H1 (cell line): ENCODE measurements around the gene ADAM30. TPM values are rescaled to one million over a fixed set of nuclear protein-coding genes. Genes with fewer than 3 reads are reported as not detected.

ENCODE experiments used
- CTCF ChIA-PET: fragments of 300-600 bp; sonication (Branson Sonifier 250); formaldehyde crosslinking; loops from one replicate; lab custom pipeline; 2021; ENCODE audit not compliant: partially characterized antibody; lab: Charles Lee
- POLR2A ChIA-PET: fragments of 300-600 bp; sonication (Branson Sonifier 250); formaldehyde crosslinking; loops from one replicate; lab custom pipeline; 2021; ENCODE audit warnings: inconsistent platforms; ENCODE audit not compliant: partially characterized antibody; lab: Charles Lee
- DNase-seq, 2 experiments: peaks; one replicate each; pipeline versions ENCODE4 v3.0.0 to v3.0.0-alpha.2; 2010 to 2022; ENCODE audit warnings: low spot score in 2 of 2, low read depth in 1 of 2, mixed read lengths in 1 of 2
- FAIRE-seq: peaks from 2 replicates; lab custom pipeline; 2011; peaks lifted over from hg19 to GRCh38; lab: Jason Lieb, UNC
- H2AFZ ChIP-seq: 2 replicates; pipeline ENCODE4 v1.8.1; 2012; ENCODE audit warnings: low read length, inconsistent platforms
- H2AK5ac ChIP-seq: 2 replicates; pipeline ENCODE4 v1.6.1; 2013; ENCODE audit warnings: low read depth, low read length
- H2BK120ac ChIP-seq: replicated peaks from 2 replicates; pipeline ENCODE3; 2013; ENCODE audit warnings: low read depth, low read length, inconsistent platforms
- H2BK12ac ChIP-seq: 2 replicates; pipeline ENCODE4 v1.6.1; 2013; ENCODE audit warnings: low read depth, low read length
- H2BK15ac ChIP-seq: 2 replicates; pipeline ENCODE4 v1.6.1; 2013; ENCODE audit warnings: low read length
- H2BK20ac ChIP-seq: 2 replicates; pipeline ENCODE4 v1.6.1; 2013; ENCODE audit warnings: low read length
- H2BK5ac ChIP-seq: 2 replicates; pipeline ENCODE4 v1.6.1; 2013; ENCODE audit warnings: low read depth, low read length
- H3K14ac ChIP-seq: 2 replicates; pipeline ENCODE4 v1.6.1; 2013; ENCODE audit warnings: inconsistent platforms; ENCODE audit not compliant: insufficient read length
- H3K18ac ChIP-seq: 2 replicates; pipeline ENCODE4 v1.6.1; 2013; ENCODE audit warnings: low read length; ENCODE audit errors: extremely low read depth
- H3K23ac ChIP-seq: 2 replicates; pipeline ENCODE4 v1.6.1; 2013; ENCODE audit warnings: inconsistent platforms; ENCODE audit not compliant: insufficient read length
- H3K23me2 ChIP-seq: 2 replicates; pipeline ENCODE4 v1.6.1; 2013; ENCODE audit warnings: low read depth, low read length
- H3K27ac ChIP-seq: 2 replicates; pipeline ENCODE4 v1.6.1; 2011; ENCODE audit warnings: low read depth, low read length, inconsistent platforms
- H3K27me3 ChIP-seq, 4 experiments: replicated peaks in 1 of 4; 1 replicate in 1 of 4; 2 replicates in 3 of 4; pipeline versions ENCODE4 v1.6.1 to v1.8.1; 2011 to 2013; ENCODE audit warnings: low read length in 3 of 4, mild to moderate bottlenecking in 3 of 4, inconsistent platforms in 2 of 4, mixed read lengths in 2 of 4, moderate library complexity in 1 of 4; ENCODE audit not compliant: control insufficient read depth in 3 of 4, insufficient read depth in 3 of 4; ENCODE audit errors: extremely low read depth in 1 of 4
- H3K36me3 ChIP-seq, 4 experiments: 2 replicates each; pipeline versions ENCODE4 v1.6.1 to v1.8.1; 2011 to 2013; ENCODE audit warnings: mild to moderate bottlenecking in 4 of 4, low read length in 3 of 4, moderate library complexity in 2 of 4, control low read depth in 1 of 4, inconsistent platforms in 1 of 4; ENCODE audit not compliant: insufficient read depth in 4 of 4, control insufficient read depth in 2 of 4
- H3K4ac ChIP-seq: replicated peaks from 2 replicates; pipeline ENCODE3; 2013; ENCODE audit warnings: low read length, low read depth, mixed read lengths, inconsistent platforms; ENCODE audit not compliant: insufficient read length
- H3K4me1 ChIP-seq, 4 experiments: replicated peaks in 1 of 4; 1 replicate in 1 of 4; 2 replicates in 3 of 4; pipeline versions ENCODE4 v1.6.1 to v1.8.1; 2011 to 2013; ENCODE audit warnings: low read length in 3 of 4, inconsistent platforms in 2 of 4, mixed read lengths in 1 of 4; ENCODE audit not compliant: insufficient read depth in 4 of 4, control insufficient read depth in 3 of 4
- H3K4me2 ChIP-seq, 2 experiments: 2 replicates each; pipeline versions ENCODE4 v1.6.1 to v1.8.1; 2011 to 2013; ENCODE audit warnings: low read depth in 2 of 2, low read length in 2 of 2, control low read depth in 1 of 2, inconsistent platforms in 1 of 2, mild to moderate bottlenecking in 1 of 2; ENCODE audit not compliant: insufficient read depth in 1 of 2
- H3K4me3 ChIP-seq, 4 experiments: fragments of 200-600, 300-600 bp in 1 of 4; sonication (generic), shearing (Covaris generic), sonication (Bioruptor Twin) in 1 of 4; 2 replicates each; pipeline versions ENCODE4 v1.5.1 to v1.8.1; 2011 to 2016; ENCODE audit warnings: low read length in 4 of 4, low read depth in 3 of 4, control low read depth in 2 of 4, inconsistent platforms in 2 of 4, mild to moderate bottlenecking in 2 of 4, mixed read lengths in 1 of 4, moderate library complexity in 1 of 4; ENCODE audit not compliant: insufficient read depth in 2 of 4; ENCODE audit errors: extremely low read depth in 1 of 4
- H3K56ac ChIP-seq: replicated peaks from 2 replicates; pipeline ENCODE3; 2013; ENCODE audit warnings: low read depth, mild to moderate bottlenecking, mixed read lengths, low read length, inconsistent platforms; ENCODE audit not compliant: insufficient read length
- H3K79me1 ChIP-seq: 2 replicates; pipeline ENCODE4 v1.6.1; 2013; ENCODE audit warnings: low read depth, low read length, control low read depth
- H3K79me2 ChIP-seq, 2 experiments: 2 replicates each; pipeline versions ENCODE4 v1.6.1 to v1.8.1; 2012 to 2013; ENCODE audit warnings: low read length in 2 of 2, mild to moderate bottlenecking in 2 of 2, inconsistent platforms in 1 of 2; ENCODE audit not compliant: insufficient read depth in 2 of 2, control insufficient read depth in 1 of 2
- H3K9ac ChIP-seq, 4 experiments: replicated peaks in 1 of 4; 1 replicate in 1 of 4; 2 replicates in 3 of 4; pipeline versions ENCODE4 v1.6.1 to v1.8.1; 2011 to 2013; ENCODE audit warnings: low read depth in 3 of 4, low read length in 3 of 4, control low read depth in 2 of 4, mild to moderate bottlenecking in 2 of 4, moderate library complexity in 2 of 4, inconsistent platforms in 1 of 4; ENCODE audit errors: extremely low read depth in 1 of 4
- H3K9me3 ChIP-seq, 2 experiments: 2 replicates each; pipeline versions ENCODE4 v1.6.1 to v1.8.1; 2012 to 2013; ENCODE audit warnings: mild to moderate bottlenecking in 2 of 2, moderate library complexity in 2 of 2, control low read depth in 1 of 2, inconsistent platforms in 1 of 2, low read depth in 1 of 2, low read length in 1 of 2, mixed read lengths in 1 of 2; ENCODE audit not compliant: insufficient read depth in 2 of 2
- H4K20me1 ChIP-seq, 2 experiments: replicated peaks in 1 of 2; 2 replicates each; pipeline versions ENCODE3 to v1.8.1; 2011 to 2013; ENCODE audit warnings: inconsistent platforms in 2 of 2, low read length in 2 of 2, mild to moderate bottlenecking in 1 of 2; ENCODE audit not compliant: insufficient read depth in 2 of 2, control insufficient read depth in 1 of 2
- H4K5ac ChIP-seq: 2 replicates; pipeline ENCODE4 v1.6.1; 2013; ENCODE audit warnings: low read length, low read depth, mixed read lengths, inconsistent platforms; ENCODE audit not compliant: insufficient read length
- H4K8ac ChIP-seq: 2 replicates; pipeline ENCODE4 v1.8.0; 2013; ENCODE audit warnings: mild to moderate bottlenecking, moderate library complexity, low read length, inconsistent platforms; ENCODE audit not compliant: insufficient read depth; ENCODE audit errors: extremely low read depth
- H4K91ac ChIP-seq: replicated peaks from 2 replicates; pipeline ENCODE3; 2013; ENCODE audit warnings: low read length, mixed read lengths, inconsistent platforms; ENCODE audit not compliant: insufficient read length
- EGR1 ChIP-seq: IDR thresholded peaks from 2 replicates; pipeline ENCODE4 v1.6.1; 2011; ENCODE audit warnings: low read depth, low read length, borderline replicate concordance
- JUND ChIP-seq: IDR thresholded peaks from 2 replicates; pipeline ENCODE4 v1.6.1; 2011; ENCODE audit warnings: mild to moderate bottlenecking, improper control_type of control experiment, low read length
- SUZ12 ChIP-seq: fragments of 200-600 bp; sonication (generic); IDR thresholded peaks from 2 replicates; pipeline ENCODE4 v1.6.1; 2012; ENCODE audit warnings: mild to moderate bottlenecking, inconsistent platforms, low read length, moderate library complexity, mixed read lengths
- TAF1 ChIP-seq: IDR thresholded peaks from 2 replicates; pipeline ENCODE4 v1.6.1; 2011; ENCODE audit warnings: mild to moderate bottlenecking, low read depth, low read length
- WGBS, 2 experiments: shearing (Covaris generic) in 1 of 2; methylation state at CpG; one replicate each; pipeline versions ENCODE4 v1.1.6 to v1.1.7; 2013 to 2015; ENCODE audit warnings: low lambda C conversion rate in 2 of 2, mixed read lengths in 2 of 2, inconsistent platforms in 1 of 2, low coverage in 1 of 2, missing lambda C conversion rate in 1 of 2; ENCODE audit not compliant: insufficient replicate concordance in 2 of 2, insufficient coverage in 1 of 2, insufficient read length in 1 of 2; ENCODE audit errors: extremely low coverage in 1 of 2, missing lambda C conversion rate in 1 of 2; 5-methylcytosine and 5-hydroxymethylcytosine counted together
- polyA plus RNA-seq, 7 experiments: library from polyadenylated mRNA; depleted of rRNA in 3 of 7; stranded (reverse) in 5 of 7; unstranded in 2 of 7; fragments of >200 nt in 5 of 7; fragments of 200-250 nt in 2 of 7; gene quantifications; 1 replicate in 5 of 7; 2 replicates in 1 of 7; 4 replicates in 1 of 7; pipeline versions ENCODE4 v1.2.1 to v1.2.3, GENCODE V29; 2011 to 2013; ENCODE audit warnings: missing spikeins in 2 of 7, mixed read lengths in 2 of 7
- total RNA-seq: library from RNA; stranded (reverse); fragmentation: NEBNext Ultra II Directional; extraction: Animal tissue kit (Norgen Biotek cat#: 25700); gene quantifications from 2 replicates; pipeline ENCODE4 v1.2.1, GENCODE V29; 2021

The ADAM30 gene
- total and polyA plus RNA-seq, 2 of the 8 experiments (the other 6 are each of a cell fraction or from before 2014, with no cell fraction given), result not detected

DNA sequence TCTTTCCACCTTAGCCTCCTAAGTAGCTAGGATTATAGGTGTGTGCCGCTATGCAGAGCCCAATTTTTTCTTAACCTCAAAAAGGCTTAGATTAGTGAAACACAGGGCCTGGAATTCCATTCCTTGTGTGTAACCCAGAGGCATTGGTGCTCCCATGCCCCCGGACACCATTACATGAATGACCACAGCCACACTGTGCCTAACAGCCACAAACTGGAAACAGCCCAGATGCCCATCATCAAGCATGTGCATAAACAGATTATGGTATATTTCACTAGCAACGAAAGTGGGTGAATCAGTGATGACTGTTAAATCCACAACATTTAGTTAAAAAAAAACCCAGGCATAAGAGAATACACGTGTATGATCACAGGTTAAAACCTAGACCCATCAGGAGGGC, 24.4 kb downstream of the ADAM30 start:
- H2BK120ac ChIP-seq, result no peak overlapping the region
- H4K5ac ChIP-seq, result no peak overlapping the region
- FAIRE-seq, result no peak
- H3K79me1 ChIP-seq, result no peaks in the 10 kb centered on the region
- H3K27me3 ChIP-seq, result no peaks in the 10 kb centered on the region; a peak in 1 of 7 replicates
- H3K56ac ChIP-seq, result no peak overlapping the region
- no peak overlapping the region for H3K23ac ChIP-seq
- no peak overlapping the region for H2BK20ac ChIP-seq
- H2BK12ac ChIP-seq, result no peak overlapping the region
- no peaks in the 10 kb centered on the region for H4K20me1 ChIP-seq
- ChIA-PET CTCF (interaction anchor here (0.7 to 4.8 kb wide), 7 partner anchors 11 to 127 kb away, joined by 3 to 62 read pairs (median 8); no protein-coding TSS in a partner anchor), POLR2A (no interaction called here)
- no peak overlapping the region for H3K18ac ChIP-seq
- no peak overlapping the region for H2AFZ ChIP-seq
- no peak overlapping the region for H2BK15ac ChIP-seq
- no peaks in the 10 kb centered on the region for H3K36me3 ChIP-seq
- H3K23me2 ChIP-seq, result peaks cover 2% of the 10 kb centered on the region; the same call in 1 of the 2 replicates
- H3K79me2 ChIP-seq, result no peaks in the 10 kb centered on the region
- no peak overlapping the region for H3K9ac ChIP-seq
- no peak overlapping the region for H4K91ac ChIP-seq
- no peak overlapping the region for H3K4me3 ChIP-seq
- no peak overlapping the region for H2BK5ac ChIP-seq
- no peak overlapping the region for H4K8ac ChIP-seq
- 88% methylated on average over 4 of the region's 4 CpGs; no CpG with 5 or more reads in 1 of the 2 experiments for WGBS, 2 experiments
- H2AK5ac ChIP-seq, result no peak overlapping the region
- H3K14ac ChIP-seq, result no peak overlapping the region
- no peaks in the 10 kb centered on the region for H3K9me3 ChIP-seq
- DNase-seq, result no peak
- no peaks in the 10 kb centered on the region for H3K4me1 ChIP-seq
- H3K4me2 ChIP-seq, result no peak overlapping the region
- H3K4ac ChIP-seq, result no peak overlapping the region
- H3K27ac ChIP-seq, result no peak overlapping the region
- TF ChIP-seq EGR1 (no peak), JUND (no peak), SUZ12 (no peak), TAF1 (no peak)
